ENCODE data around the gene SV2C. TPM values are rescaled to one million over a fixed set of nuclear protein-coding genes. Genes with fewer than 3 reads are reported as not detected.
"Not testable (repeated sequence)": the region's sequence is repeated elsewhere in the genome, so short reads cannot be mapped to it uniquely, and the experiment has no call there.

The SV2C gene
- total RNA-seq, 1 donor from 2014 or later = 17.8 TPM

DNA sequence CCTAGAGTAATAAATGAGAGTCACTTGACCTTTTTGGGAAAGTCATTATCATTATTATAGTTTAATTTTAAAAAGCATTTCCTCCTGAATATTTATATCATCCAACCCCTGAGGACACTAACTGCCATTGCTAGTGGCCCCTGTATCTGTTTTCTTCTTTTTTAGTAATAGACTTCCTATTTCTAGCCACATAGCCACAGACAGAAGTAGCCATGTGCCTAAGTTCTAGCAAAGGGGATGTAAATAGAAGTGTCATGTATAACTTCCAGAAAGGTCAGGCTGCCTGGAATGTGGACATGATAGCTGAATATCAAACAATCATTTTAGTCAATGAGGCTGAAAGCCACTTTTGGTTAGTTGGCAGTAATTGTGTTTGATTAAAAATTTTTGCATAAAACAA is 282.4 kb downstream of the SV2C start:
- Mint-ChIP-seq H3K27me3 (ENCODE audit: unreplicated experiment) (peaks cover 3% of the 10 kb centered on the region), H3K4me3 (ENCODE audit: unreplicated experiment) (no peak overlapping the region), H3K36me3 (ENCODE audit: unreplicated experiment) (no peaks in the 10 kb centered on the region), H3K27ac (ENCODE audit: unreplicated experiment) (no peak overlapping the region), H3K4me1 (ENCODE audit: low read depth, unreplicated experiment) (peaks cover 5% of the 10 kb centered on the region), H3K9me3 (ENCODE audit: unreplicated experiment) (no peaks in the 10 kb centered on the region)
- DNase-seq = no peak
- TF ChIP-seq, protein P1, sequence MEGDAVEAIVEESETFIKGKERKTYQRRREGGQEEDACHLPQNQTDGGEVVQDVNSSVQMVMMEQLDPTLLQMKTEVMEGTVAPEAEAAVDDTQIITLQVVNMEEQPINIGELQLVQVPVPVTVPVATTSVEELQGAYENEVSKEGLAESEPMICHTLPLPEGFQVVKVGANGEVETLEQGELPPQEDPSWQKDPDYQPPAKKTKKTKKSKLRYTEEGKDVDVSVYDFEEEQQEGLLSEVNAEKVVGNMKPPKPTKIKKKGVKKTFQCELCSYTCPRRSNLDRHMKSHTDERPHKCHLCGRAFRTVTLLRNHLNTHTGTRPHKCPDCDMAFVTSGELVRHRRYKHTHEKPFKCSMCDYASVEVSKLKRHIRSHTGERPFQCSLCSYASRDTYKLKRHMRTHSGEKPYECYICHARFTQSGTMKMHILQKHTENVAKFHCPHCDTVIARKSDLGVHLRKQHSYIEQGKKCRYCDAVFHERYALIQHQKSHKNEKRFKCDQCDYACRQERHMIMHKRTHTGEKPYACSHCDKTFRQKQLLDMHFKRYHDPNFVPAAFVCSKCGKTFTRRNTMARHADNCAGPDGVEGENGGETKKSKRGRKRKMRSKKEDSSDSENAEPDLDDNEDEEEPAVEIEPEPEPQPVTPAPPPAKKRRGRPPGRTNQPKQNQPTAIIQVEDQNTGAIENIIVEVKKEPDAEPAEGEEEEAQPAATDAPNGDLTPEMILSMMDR (IDR thresholded peaks at IDR 0.05; ENCODE audit: partially characterized antibody, unreplicated experiment) = no peak

DNA sequence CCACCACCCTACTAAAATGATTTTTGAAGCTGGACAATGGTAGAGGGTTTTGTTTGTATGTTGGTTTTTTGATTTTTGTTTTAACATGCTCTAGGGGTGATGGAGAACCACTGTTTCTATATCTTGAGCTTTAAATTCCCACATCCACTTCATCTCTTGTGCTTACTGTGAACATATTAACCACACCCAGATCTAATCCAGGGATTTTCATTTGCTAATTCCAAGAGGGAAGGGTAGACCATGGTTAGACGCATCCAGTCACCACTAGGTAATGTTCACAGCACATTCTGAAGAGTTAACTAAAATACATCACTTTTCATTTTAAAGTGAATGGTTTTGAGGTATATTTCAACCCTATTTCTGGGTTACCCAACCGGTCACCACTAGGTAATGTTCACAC is 283.4 kb downstream of the SV2C start:
- peaks cover 3% of the 10 kb centered on the region for H3K27me3 Mint-ChIP-seq (ENCODE audit: unreplicated experiment)
- H3K4me1 Mint-ChIP-seq (ENCODE audit: low read depth, unreplicated experiment) = peaks cover 5% of the 10 kb centered on the region
- no peaks in the 10 kb centered on the region for H3K9me3 Mint-ChIP-seq (ENCODE audit: unreplicated experiment)
- no peak for DNase-seq
- H3K36me3 Mint-ChIP-seq (ENCODE audit: unreplicated experiment) = no peaks in the 10 kb centered on the region
- TF ChIP-seq, protein P1 (IDR thresholded peaks at IDR 0.05; ENCODE audit: partially characterized antibody, unreplicated experiment) = no peak
- no peak overlapping the region for H3K4me3 Mint-ChIP-seq (ENCODE audit: unreplicated experiment)
- H3K27ac Mint-ChIP-seq (ENCODE audit: unreplicated experiment) = no peak overlapping the region

- Mint-ChIP-seq H3K4me1 (ENCODE audit: low read depth, unreplicated experiment) (peaks cover 5% of the 10 kb centered on the region), H3K36me3 (ENCODE audit: unreplicated experiment) (no peaks in the 10 kb centered on the region), H3K27ac (ENCODE audit: unreplicated experiment) (no peak overlapping the region), H3K27me3 (ENCODE audit: unreplicated experiment) (peaks cover 3% of the 10 kb centered on the region), H3K9me3 (ENCODE audit: unreplicated experiment) (no peaks in the 10 kb centered on the region), H3K4me3 (ENCODE audit: unreplicated experiment) (no peak overlapping the region)
- DNase-seq = no peak
- TF ChIP-seq, protein P1 (IDR thresholded peaks at IDR 0.05; ENCODE audit: partially characterized antibody, unreplicated experiment) = no peak
Measured at GRCh38 chr5:76367623-76368371, 284.6 kb downstream of the SV2C start.

- peaks cover 3% of the 10 kb centered on the region for H3K27me3 Mint-ChIP-seq (ENCODE audit: unreplicated experiment)
- H3K36me3 Mint-ChIP-seq (ENCODE audit: unreplicated experiment) = no peaks in the 10 kb centered on the region
- no peaks in the 10 kb centered on the region for H3K9me3 Mint-ChIP-seq (ENCODE audit: unreplicated experiment)
- peaks cover 3% of the 10 kb centered on the region for H3K4me1 Mint-ChIP-seq (ENCODE audit: low read depth, unreplicated experiment)
- no peak overlapping the region for H3K27ac Mint-ChIP-seq (ENCODE audit: unreplicated experiment)
- DNase-seq = no peak
- TF ChIP-seq, protein P1 (IDR thresholded peaks at IDR 0.05; ENCODE audit: partially characterized antibody, unreplicated experiment) = no peak
- no peak overlapping the region for H3K4me3 Mint-ChIP-seq (ENCODE audit: unreplicated experiment)
Measured at GRCh38 chr5:76368941-76369340, 285.8 kb downstream of the SV2C start.

GRCh38 chr5:76369668-76370067 is 286.5 kb downstream of the SV2C start:
- not testable (repeated sequence) for DNase-seq; H3K27me3 Mint-ChIP-seq (ENCODE audit: unreplicated experiment); H3K36me3 Mint-ChIP-seq (ENCODE audit: unreplicated experiment); H3K27ac Mint-ChIP-seq (ENCODE audit: unreplicated experiment); H3K4me3 Mint-ChIP-seq (ENCODE audit: unreplicated experiment); H3K9me3 Mint-ChIP-seq (ENCODE audit: unreplicated experiment); H3K4me1 Mint-ChIP-seq (ENCODE audit: low read depth, unreplicated experiment)

All from glutamatergic neuron (in vitro differentiated cells).